GM12891 (cell line): ENCODE measurements around the gene C11orf68.

Experiments
- POLR2A ChIP-seq: IDR thresholded peaks from 2 replicates; pipeline ENCODE4 v1.6.1; 2011; ENCODE audit warnings: low read depth, low read length, control low read depth
- POLR2AphosphoS5 ChIP-seq: IDR thresholded peaks from 2 replicates; pipeline ENCODE4 v1.6.1; 2011; ENCODE audit warnings: low read depth, low read length, control low read depth

GRCh38 chr11:65917077-65917433 lies 1.8 kb downstream of the C11orf68 start:
- no peak for TF ChIP-seq POLR2A
- no peak for TF ChIP-seq POLR2AphosphoS5
